SK-N-SH (cell line): Measurements from ENCODE around the gene PROC. TPM values are rescaled to one million over a fixed set of nuclear protein-coding genes. Genes with fewer than 3 reads are reported as not detected.

Experiments
- CTCF ChIA-PET: fragments of 300-600, 350-600 bp; formaldehyde crosslinking; extraction: SDS; loops from one replicate; lab custom pipeline; 2021; lab: Yijun Ruan, JAX
- POLR2A ChIA-PET: fragments of 350-600 bp; sonication (Branson Sonifier 250); formaldehyde crosslinking; extraction: SDS; loops from one replicate; lab custom pipeline; 2020; ENCODE audit warnings: antibody characterized with exemption, inconsistent platforms; lab: Yijun Ruan, JAX
- DNase-seq: peaks from one replicate; pipeline ENCODE4 v3.0.0; 2012
- H2AFZ ChIP-seq: fragments of 200-600 bp; sonication (generic); 2 replicates; pipeline ENCODE4 v1.8.1; 2016; ENCODE audit warnings: antibody characterized with exemption, mild to moderate bottlenecking, low read depth
- H3F3A ChIP-seq: fragments of 200-600 bp; sonication (generic); replicated peaks from 2 replicates; pipeline ENCODE3; 2016; ENCODE audit warnings: antibody characterized with exemption, mild to moderate bottlenecking; ENCODE audit not compliant: insufficient read depth
- H3K27ac ChIP-seq, 2 experiments: fragments of 200-500 bp in 1 of 2; fragments of 200-600 bp in 1 of 2; sonication (Bioruptor generic) in 1 of 2; sonication (generic), shearing (Covaris generic) in 1 of 2; 2 replicates each; pipeline versions ENCODE4 v1.5.1 to v1.6.1; 2014 to 2016; ENCODE audit warnings: low read depth in 2 of 2, inconsistent platforms in 1 of 2, low read length in 1 of 2, mild to moderate bottlenecking in 1 of 2, mixed read lengths in 1 of 2
- H3K27me3 ChIP-seq: fragments of 200-600 bp; sonication (generic), shearing (Covaris generic); 2 replicates; pipeline ENCODE4 v1.6.1; 2016; ENCODE audit warnings: mixed run types; ENCODE audit not compliant: insufficient read depth
- H3K36me3 ChIP-seq, 2 experiments: fragments of 200-500 bp in 1 of 2; fragments of 200-600 bp in 1 of 2; sonication (Bioruptor generic) in 1 of 2; sonication (generic) in 1 of 2; replicated peaks in 1 of 2; 2 replicates each; pipeline versions ENCODE3 to v1.5.1; 2014 to 2016; ENCODE audit warnings: low read length in 1 of 2, mild to moderate bottlenecking in 1 of 2; ENCODE audit not compliant: insufficient read depth in 2 of 2, control insufficient read depth in 1 of 2
- H3K4me1 ChIP-seq, 2 experiments: fragments of 200-500 bp in 1 of 2; fragments of 200-600 bp in 1 of 2; sonication (Bioruptor generic) in 1 of 2; sonication (generic), shearing (Covaris generic) in 1 of 2; 2 replicates each; pipeline versions ENCODE4 v1.5.1 to v1.6.1; 2014 to 2016; ENCODE audit warnings: low read depth in 1 of 2, low read length in 1 of 2, mixed run types in 1 of 2; ENCODE audit not compliant: insufficient read depth in 2 of 2, control insufficient read depth in 1 of 2
- H3K4me2 ChIP-seq: fragments of 200-600 bp; sonication (generic), shearing (Covaris generic); 2 replicates; pipeline ENCODE4 v1.6.1; 2017; ENCODE audit warnings: mixed run types
- H3K4me3 ChIP-seq, 2 experiments: fragments of 200-500 bp in 1 of 2; fragments of 200-600 bp in 1 of 2; sonication (Bioruptor generic) in 1 of 2; sonication (generic), shearing (Covaris generic) in 1 of 2; 2 replicates each; pipeline versions ENCODE4 v1.5.1 to v1.8.1; 2014 to 2016; ENCODE audit warnings: low read depth in 2 of 2, inconsistent platforms in 1 of 2, low read length in 1 of 2, mild to moderate bottlenecking in 1 of 2, mixed read lengths in 1 of 2, moderate library complexity in 1 of 2
- H3K79me2 ChIP-seq: fragments of 200-600 bp; sonication (generic); 2 replicates; pipeline ENCODE4 v1.8.1; 2017; ENCODE audit warnings: mild to moderate bottlenecking; ENCODE audit not compliant: insufficient read depth
- H3K9ac ChIP-seq: fragments of 200-600 bp; sonication (generic); 2 replicates; pipeline ENCODE4 v1.6.1; 2017; ENCODE audit warnings: mixed run types
- H3K9me2 ChIP-seq: fragments of 200-600 bp; sonication (generic); 2 replicates; pipeline ENCODE4 v1.6.1; 2017; ENCODE audit warnings: mixed run types
- H3K9me3 ChIP-seq: fragments of 200-600 bp; sonication (generic); 2 replicates; pipeline ENCODE4 v1.6.1; 2017; ENCODE audit warnings: mixed run types, mild to moderate bottlenecking, moderate library complexity
- H4K20me1 ChIP-seq: fragments of 200-600 bp; sonication (generic); 2 replicates; pipeline ENCODE4 v1.6.1; 2017; ENCODE audit warnings: mild to moderate bottlenecking, mixed run types; ENCODE audit not compliant: insufficient read depth
- CTCF ChIP-seq: fragments of 200-600 bp; sonication (generic); IDR thresholded peaks from 2 replicates; pipeline ENCODE4 v1.6.1; 2017; ENCODE audit warnings: antibody characterized with exemption, mild to moderate bottlenecking, moderate library complexity
- FOXJ3 ChIP-seq: sonication (generic); formaldehyde crosslinking; IDR thresholded peaks from 2 replicates; pipeline ENCODE4 v1.5.1; 2020; ENCODE audit warnings: mild to moderate bottlenecking, missing genetic modification reagents
- IRF3 ChIP-seq: fragments of 150-350 bp; IDR thresholded peaks from 2 replicates; pipeline ENCODE4 v1.6.1; 2016; ENCODE audit warnings: mild to moderate bottlenecking, low read depth, low read length
- MAX ChIP-seq: IDR thresholded peaks from 2 replicates; pipeline ENCODE4 v1.4.0; 2012; ENCODE audit warnings: low read depth
- MEF2A ChIP-seq: IDR thresholded peaks from 2 replicates; pipeline ENCODE4 v1.4.0; 2012; ENCODE audit warnings: low read depth, borderline replicate concordance
- MXI1 ChIP-seq: IDR thresholded peaks from 2 replicates; pipeline ENCODE4 v1.6.1; 2012; ENCODE audit warnings: mild to moderate bottlenecking, low read depth, low read length, improper control_type of control experiment
- NFIC ChIP-seq: IDR thresholded peaks from 2 replicates; pipeline ENCODE4 v1.4.0; 2012; ENCODE audit warnings: borderline replicate concordance
- NRF1 ChIP-seq: IDR thresholded peaks from 2 replicates; pipeline ENCODE4 v1.6.1; 2012; ENCODE audit warnings: low read depth, mild to moderate bottlenecking, low read length
- POLR2AphosphoS5 ChIP-seq: IDR thresholded peaks from 2 replicates; pipeline ENCODE4 v1.6.1; 2012; ENCODE audit warnings: low read depth, low read length
- RAD21 ChIP-seq: IDR thresholded peaks from 2 replicates; pipeline ENCODE4 v1.6.1; 2012; ENCODE audit warnings: mild to moderate bottlenecking, low read length
- RCOR1 ChIP-seq: fragments of 150-350 bp; IDR thresholded peaks from 2 replicates; pipeline ENCODE4 v1.6.1; 2017; ENCODE audit warnings: antibody characterized with exemption, low read length
- REST ChIP-seq: IDR thresholded peaks from 2 replicates; pipeline ENCODE4 v1.6.1; 2012; ENCODE audit warnings: mild to moderate bottlenecking, low read depth, low read length, moderate library complexity
- RFX5 ChIP-seq: IDR thresholded peaks from 2 replicates; pipeline ENCODE4 v1.6.1; 2012; ENCODE audit warnings: mild to moderate bottlenecking, improper control_type of control experiment, low read length
- RXRA ChIP-seq: IDR thresholded peaks from 2 replicates; pipeline ENCODE4 v1.4.0; 2012; ENCODE audit warnings: low read depth, mild to moderate bottlenecking, borderline replicate concordance
- SIN3A ChIP-seq: IDR thresholded peaks from 2 replicates; pipeline ENCODE4 v1.6.1; 2012; ENCODE audit warnings: low read depth, mild to moderate bottlenecking, low read length, moderate library complexity, borderline replicate concordance
- TCF12 ChIP-seq: IDR thresholded peaks from 2 replicates; pipeline ENCODE4 v1.4.0; 2012
- TEAD4 ChIP-seq: IDR thresholded peaks from 2 replicates; pipeline ENCODE4 v1.4.0; 2012; ENCODE audit warnings: mild to moderate bottlenecking, borderline replicate concordance; ENCODE audit not compliant: insufficient read depth
- USF1 ChIP-seq: IDR thresholded peaks from 2 replicates; pipeline ENCODE4 v1.4.0; 2012; ENCODE audit warnings: low read depth, borderline replicate concordance
- USF2 ChIP-seq: fragments of 150-350 bp; IDR thresholded peaks from 2 replicates; pipeline ENCODE4 v1.6.1; 2017; ENCODE audit warnings: antibody characterized with exemption, low read length, low read depth, borderline replicate concordance
- YY1 ChIP-seq: IDR thresholded peaks from 2 replicates; pipeline ENCODE4 v1.4.0; 2012; ENCODE audit warnings: low read depth, mild to moderate bottlenecking
- WGBS: methylation state at CpG from one replicate; pipeline ENCODE4 v1.1.6; 2017; ENCODE audit warnings: low lambda C conversion rate; 5-methylcytosine and 5-hydroxymethylcytosine counted together
- polyA plus RNA-seq, 3 experiments: library from polyadenylated mRNA; depleted of rRNA; stranded (reverse); fragments of >200 nt; gene quantifications; 2 replicates each; pipeline ENCODE4 v1.2.3, GENCODE V29; 2012

Gene PROC
- polyA plus RNA-seq, 1 of the 3 experiments (the other 2 are of a cell fraction): 0.10 TPM

GRCh38 chr2:127384529-127384928 is 33.7 kb upstream of the PROC start:
- H3K9me3 ChIP-seq: no peaks in the 10 kb centered on the region
- TF ChIP-seq YY1 (no peak), MXI1 (no peak), SIN3A (no peak), USF1 (no peak), TEAD4 (no peak), TCF12 (no peak), NFIC (no peak), MEF2A (no peak), RCOR1 (no peak), MAX (no peak), RXRA (no peak), RAD21 (no peak), POLR2AphosphoS5 (no peak), CTCF (no peak), REST (no peak), RFX5 (no peak), USF2 (no peak), IRF3 (no peak), FOXJ3 (CRISPR knock-in tag) (no peak), NRF1 (no peak)
- H3F3A ChIP-seq: peaks cover 6% of the 10 kb centered on the region
- H3K9me2 ChIP-seq: no peaks in the 10 kb centered on the region
- H3K9ac ChIP-seq: no peak overlapping the region
- H3K4me3 ChIP-seq: no peak overlapping the region
- peaks cover 0 to 9% of the 10 kb centered on the region in 2 experiments for H3K36me3 ChIP-seq
- 97% methylated on average over 6 of the region's 6 CpGs for WGBS
- no peak overlapping the region for H3K27ac ChIP-seq
- ChIA-PET POLR2A (interaction anchor here (0.7 kb wide), 1 partner anchor 318 kb away, joined by 3 read pairs; no protein-coding TSS in a partner anchor), CTCF (interaction anchor here (1.0 to 1.2 kb wide), 2 partner anchors 32 to 59 kb away, joined by 3 read pairs; no protein-coding TSS in a partner anchor)
- peaks cover 80% of the 10 kb centered on the region for H3K79me2 ChIP-seq
- H3K4me2 ChIP-seq: no peak overlapping the region
- no peak for DNase-seq
- H4K20me1 ChIP-seq: peaks cover 62% of the 10 kb centered on the region
- no peaks in the 10 kb centered on the region for H3K27me3 ChIP-seq
- no peak overlapping the region for H2AFZ ChIP-seq
- peaks cover 10 to 16% of the 10 kb centered on the region in 2 experiments; a peak in 3 of 4 replicates for H3K4me1 ChIP-seq
